Psoas muscle (tissue), 8 donors: ENCODE data around the gene GALK1. TPM values are rescaled to one million over a fixed set of nuclear protein-coding genes. Genes with fewer than 3 reads are reported as not detected.

Experiments
- ATAC-seq, 4 donors: fragments of 200-7000 bp; cut with Tn5 transposase; one replicate each; pipeline ENCODE4 v1.9.1; 2020; ENCODE audit warnings: moderate library complexity in 3 of 4, mild to moderate bottlenecking in 2 of 4
- DNase-seq, 2 donors: peaks; one replicate each; pipeline ENCODE4 v3.0.0-alpha.2; 2020
- H3K27ac ChIP-seq: fragments of 200-600 bp; one replicate; pipeline ENCODE4 v1.8.0; 2022
- H3K27me3 ChIP-seq, 3 donors: fragments of 200-600 bp in 1 of 3; one replicate each; pipeline versions ENCODE4 v1.6.1 to v1.8.0; 2013 to 2022; ENCODE audit warnings: low read length in 2 of 3, mild to moderate bottlenecking in 2 of 3, moderate library complexity in 1 of 3; ENCODE audit not compliant: insufficient read depth in 3 of 3
- H3K36me3 ChIP-seq, 2 donors: fragments of 200-600 bp in 1 of 2; one replicate each; pipeline versions ENCODE4 v1.6.1 to v1.8.0; 2013 to 2022; ENCODE audit warnings: low read depth in 1 of 2, mild to moderate bottlenecking in 1 of 2, moderate library complexity in 1 of 2; ENCODE audit not compliant: insufficient read depth in 1 of 2
- H3K4me1 ChIP-seq: fragments of 200-600 bp; one replicate; pipeline ENCODE4 v1.8.0; 2022
- H3K4me3 ChIP-seq: fragments of 200-600 bp; one replicate; pipeline ENCODE4 v1.8.0; 2022; ENCODE audit warnings: mild to moderate bottlenecking
- H3K9me3 ChIP-seq: fragments of 200-600 bp; one replicate; pipeline ENCODE4 v1.8.0; 2022
- CTCF ChIP-seq: fragments of 200-600 bp; IDR thresholded peaks from one replicate; pipeline ENCODE4 v1.8.0; 2022; ENCODE audit warnings: antibody characterized with exemption
- WGBS, 3 donors: extraction: QIAGEN DNeasy Blood & Tissue Kit; methylation state at CpG; one replicate each; pipeline versions ENCODE4 v1.1.6 to v1.1.7; 2013; 5-methylcytosine and 5-hydroxymethylcytosine counted together
- intact Hi-C, 2 donors: fragments of 100-400 bp; cut with DNase I; formaldehyde crosslinking; loops; one replicate each; pipeline versions ENCODE4 v1.11.0 to v1.14.2; 2022
- polyA plus RNA-seq, 3 donors: library from polyadenylated mRNA; stranded (reverse); fragments of 200-250 nt; gene quantifications; one replicate each; pipeline ENCODE4 v1.2.3, GENCODE V29; 2013
- total RNA-seq, 4 donors: library from RNA; stranded (reverse); fragmentation: NEBNext Ultra II Directional in 2 of 4; extraction: Animal tissue kit (Norgen Biotek cat#: 25700) in 2 of 4; gene quantifications; one replicate each; pipeline versions ENCODE4 v1.2.1 to v1.2.4, GENCODE V29; 2021 to 2023
- donor health status: healthy with polysubstance abuse.
- donor health status: DM: no; HTN: no; CAD: no; lungs with moderate emphysema.
- donor health status: Bipolar disorder and iron deficiency.
- donor health status: healthy.
- donor health status: DM: yes; HTN: yes; CAD: no.
- donor health status: DM: no; HTN: no; CAD: no.
- donor health status: DM: no; HTN: no; CAD: no.
- donor health status: DM: yes; HTN: yes; CAD: no.

Gene GALK1
- total and polyA plus RNA-seq, 7 donors, result 7.1 to 13.2 (median 9.8) TPM

GRCh38 chr17:75757086-75757681 is 7.8 kb downstream of the GALK1 start:
- no peak for TF ChIP-seq CTCF
- Histone ChIP-seq H3K4me3 (no peak overlapping the region), H3K36me3 (no peaks in the 10 kb centered on the region), H3K27me3 (no peaks in the 10 kb centered on the region), H3K9me3 (no peaks in the 10 kb centered on the region), H3K27ac (no peak overlapping the region), H3K4me1 (peaks cover 8% of the 10 kb centered on the region)
- DNase-seq (peak in 1 of 2 donors; percentile 56), ATAC-seq (no peak)
- WGBS, 3 donors, result 89 to 94% (median 91%) methylated on average over 19 to 21 of the region's 21 CpGs
- intact Hi-C loops, result no loop called here

GRCh38 chr17:75756451-75757085 is 8.4 kb downstream of the GALK1 start:
- Histone ChIP-seq H3K27me3 (no peaks in the 10 kb centered on the region), H3K27ac (no peak overlapping the region), H3K9me3 (no peaks in the 10 kb centered on the region), H3K4me1 (peaks cover 8% of the 10 kb centered on the region), H3K4me3 (no peak overlapping the region), H3K36me3 (no peaks in the 10 kb centered on the region)
- peak in 1 of 2 donors; percentile 50 for DNase-seq
- TF ChIP-seq CTCF, result no peak
- intact Hi-C loops, result no loop called here
- WGBS, 3 donors, result 87 to 95% (median 88%) methylated on average over 26 to 29 of the region's 29 CpGs
- ATAC-seq, result no peak

GRCh38 chr17:75755990-75756389 is 9.0 kb downstream of the GALK1 start:
- no peak overlapping the region for H3K27ac ChIP-seq
- intact Hi-C loops, result no loop called here
- H3K4me3 ChIP-seq, result no peak overlapping the region
- WGBS, 3 donors, result 92 to 100% (median 97%) methylated on average over 2 of the region's 2 CpGs
- H3K36me3 ChIP-seq, result no peaks in the 10 kb centered on the region
- no peaks in the 10 kb centered on the region for H3K27me3 ChIP-seq
- no peaks in the 10 kb centered on the region for H3K9me3 ChIP-seq
- DNase-seq (peak in 1 of 2 donors; percentile 47), ATAC-seq (no peak)
- H3K4me1 ChIP-seq, result peaks cover 8% of the 10 kb centered on the region
- no peak for TF ChIP-seq CTCF

GRCh38 chr17:75755205-75755901 is 9.6 kb downstream of the GALK1 start:
- Histone ChIP-seq H3K36me3 (no peaks in the 10 kb centered on the region), H3K9me3 (no peaks in the 10 kb centered on the region), H3K4me3 (no peak overlapping the region), H3K27ac (no peak overlapping the region), H3K4me1 (peaks cover 8% of the 10 kb centered on the region), H3K27me3 (no peaks in the 10 kb centered on the region)
- ATAC-seq (no peak), DNase-seq (peak in 1 of 2 donors; percentile 52)
- TF ChIP-seq CTCF, result no peak
- WGBS, 3 donors, result 60 to 70% (median 60%) methylated on average over 19 to 20 of the region's 20 CpGs
- intact Hi-C loops, result no loop called here
